Liver (tissue), 9 donors: ENCODE data around the gene RCVRN. TPM values are rescaled to one million over a fixed set of nuclear protein-coding genes. Genes with fewer than 3 reads are reported as not detected.

Experiments
- DNase-seq: peaks from one replicate; pipeline ENCODE4 v3.0.0-alpha.2; 2017; ENCODE audit warnings: low spot score
- H3K27ac ChIP-seq, 2 donors: one replicate each; pipeline ENCODE4 v1.7.0; 2013; ENCODE audit warnings: inconsistent platforms in 2 of 2, low read length in 2 of 2, control low read depth in 1 of 2, low read depth in 1 of 2, mild to moderate bottlenecking in 1 of 2
- H3K27me3 ChIP-seq, 4 donors: one replicate each; pipeline versions ENCODE4 v1.6.1 to v1.7.0; 2013; ENCODE audit warnings: low read length in 3 of 4, inconsistent platforms in 1 of 4, mild to moderate bottlenecking in 1 of 4, moderate library complexity in 1 of 4; ENCODE audit not compliant: control insufficient read depth in 4 of 4, insufficient read depth in 4 of 4
- H3K36me3 ChIP-seq, 4 donors: one replicate each; pipeline versions ENCODE4 v1.6.1 to v1.7.0; 2013; ENCODE audit warnings: low read length in 3 of 4, mild to moderate bottlenecking in 3 of 4, low read depth in 1 of 4, moderate library complexity in 1 of 4; ENCODE audit not compliant: control insufficient read depth in 4 of 4, insufficient read depth in 3 of 4
- H3K4me1 ChIP-seq, 4 donors: one replicate each; pipeline versions ENCODE4 v1.6.1 to v1.7.0; 2013; ENCODE audit warnings: low read length in 3 of 4, mild to moderate bottlenecking in 3 of 4, moderate library complexity in 1 of 4; ENCODE audit not compliant: control insufficient read depth in 4 of 4, insufficient read depth in 4 of 4
- H3K4me3 ChIP-seq, 3 donors: one replicate each; pipeline versions ENCODE4 v1.6.1 to v1.7.0; 2013; ENCODE audit warnings: low read length in 3 of 3, control low read depth in 1 of 3, low read depth in 1 of 3, mild to moderate bottlenecking in 1 of 3
- H3K9ac ChIP-seq, 2 donors: one replicate each; pipeline ENCODE4 v1.7.0; 2013; ENCODE audit warnings: low read length in 2 of 2, mild to moderate bottlenecking in 2 of 2, moderate library complexity in 2 of 2, control low read depth in 1 of 2, low read depth in 1 of 2
- H3K9me3 ChIP-seq, 4 donors: one replicate each; pipeline versions ENCODE4 v1.6.1 to v1.7.0; 2013; ENCODE audit warnings: low read length in 3 of 4; ENCODE audit not compliant: control insufficient read depth in 4 of 4
- FOXA1 ChIP-seq: IDR thresholded peaks from 2 replicates; pipeline ENCODE4 v1.6.1; 2016; ENCODE audit warnings: antibody characterized with exemption
- GABPA ChIP-seq, 2 donors: IDR thresholded peaks in 1 of 2; conservative IDR thresholded peaks in 1 of 2; 2 replicates each; pipeline ENCODE4 v1.6.1; 2016; ENCODE audit warnings: antibody characterized with exemption in 2 of 2, mild to moderate bottlenecking in 1 of 2, moderate library complexity in 1 of 2
- HNF4A ChIP-seq, 2 donors: conservative IDR thresholded peaks; 2 replicates each; pipeline ENCODE4 v1.6.1; 2016; ENCODE audit warnings: antibody characterized with exemption in 2 of 2, mild to moderate bottlenecking in 2 of 2
- HNF4G ChIP-seq: IDR thresholded peaks from 2 replicates; pipeline ENCODE4 v1.6.1; 2016; ENCODE audit warnings: antibody characterized with exemption
- JUND ChIP-seq, 2 donors: IDR thresholded peaks; 2 replicates each; pipeline ENCODE4 v1.6.1; 2016; ENCODE audit warnings: antibody characterized with exemption in 2 of 2
- NR2F2 ChIP-seq: IDR thresholded peaks from 2 replicates; pipeline ENCODE4 v1.6.1; 2016; ENCODE audit warnings: antibody characterized with exemption
- RXRA ChIP-seq, 2 donors: IDR thresholded peaks; 2 replicates each; pipeline ENCODE4 v1.6.1; 2017 to 2018; ENCODE audit warnings: antibody characterized with exemption in 2 of 2, mild to moderate bottlenecking in 1 of 2
- SP1 ChIP-seq: IDR thresholded peaks from 2 replicates; pipeline ENCODE4 v1.6.1; 2018; ENCODE audit warnings: antibody characterized with exemption, mild to moderate bottlenecking
- TAF1 ChIP-seq: conservative IDR thresholded peaks from 2 replicates; pipeline ENCODE4 v1.6.1; 2016; ENCODE audit warnings: antibody characterized with exemption, mild to moderate bottlenecking
- ZBTB33 ChIP-seq: IDR thresholded peaks from 2 replicates; pipeline ENCODE4 v1.6.1; 2016; ENCODE audit warnings: antibody characterized with exemption
- WGBS: extraction: QIAGEN DNeasy Blood & Tissue Kit; methylation state at CpG from one replicate; pipeline ENCODE4 v1.1.7; 2013; 5-methylcytosine and 5-hydroxymethylcytosine counted together
- polyA plus RNA-seq, 2 donors: library from polyadenylated mRNA; stranded (reverse) in 1 of 2; unstranded in 1 of 2; fragments of 200-250 nt in 1 of 2; fragments of >200 nt in 1 of 2; fragmentation: Nextera tagmentation in 1 of 2; extraction: Ambion mirVana in 1 of 2; gene quantifications; one replicate each; pipeline versions ENCODE4 v1.2.1 to v1.2.3, GENCODE V29; 2013 to 2015
- total RNA-seq, 2 donors: library from RNA; depleted of rRNA; stranded (reverse); fragments of >200 nt; gene quantifications; one replicate each; pipeline ENCODE4 v1.2.3, GENCODE V29; 2014
- TF ChIP-seq, protein P1 (sequence below): fragments of 150-350 bp; IDR thresholded peaks from 2 replicates; pipeline ENCODE4 v1.5.1; 2017; ENCODE audit warnings: improper control_type of control experiment, low read depth, low read length; ENCODE audit not compliant: missing input control
- TF ChIP-seq, protein P2 (sequence below): IDR thresholded peaks from 2 replicates; pipeline ENCODE4 v1.6.1; 2016; ENCODE audit warnings: antibody characterized with exemption, mild to moderate bottlenecking
- TF ChIP-seq, protein P3 (sequence below): IDR thresholded peaks from 2 replicates; pipeline ENCODE4 v1.6.1; 2016; ENCODE audit warnings: antibody characterized with exemption
- donor health status: healthy.
- donor health status: healthy.
- donor health status: healthy.
- donor health status: healthy.
- donor health status: healthy.

The RCVRN gene
- total and polyA plus RNA-seq, 4 donors, result not detected

DNA sequence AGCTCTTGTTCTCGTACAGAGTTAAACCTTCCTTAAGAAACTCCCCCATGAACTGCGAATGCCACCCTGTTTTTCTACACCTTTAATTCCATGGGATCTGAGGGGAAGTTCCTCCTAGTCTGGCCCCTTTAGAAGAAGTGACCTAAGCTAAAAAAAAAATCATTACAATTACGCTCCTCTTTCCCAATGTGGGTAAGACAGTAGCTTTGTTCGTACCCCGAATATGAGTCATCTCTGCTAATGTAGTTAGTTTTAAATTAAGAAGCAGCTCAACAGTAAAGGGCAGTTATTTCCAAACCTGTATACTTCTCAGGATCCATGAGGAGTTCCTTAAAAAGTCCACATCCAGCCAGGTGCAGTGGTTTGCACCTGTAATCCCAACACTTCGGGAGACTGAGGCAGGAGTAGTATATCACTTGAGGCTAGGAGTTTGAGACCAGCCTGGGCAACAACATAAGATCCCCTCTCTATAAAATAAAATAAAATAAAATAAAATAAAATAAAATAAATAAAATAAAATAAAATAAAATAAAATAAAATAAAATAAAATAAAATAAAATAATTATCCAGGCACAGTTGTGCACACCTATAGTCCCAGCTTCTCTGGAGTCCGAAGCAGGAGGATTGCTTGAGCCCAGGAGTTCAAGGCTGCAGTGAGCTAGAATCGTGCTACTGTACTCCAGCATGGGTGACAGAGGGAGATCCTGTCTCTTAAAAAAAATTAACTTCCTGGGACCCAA lies 26.1 kb downstream of the RCVRN start:
- Histone ChIP-seq H3K9me3 (peaks cover 0 to 11% (median 4%) of the 10 kb centered on the region in 4 donors), H3K9ac (no peak overlapping the region), H3K4me3 (no peak overlapping the region), H3K36me3 (no peaks in the 10 kb centered on the region), H3K4me1 (no peaks in the 10 kb centered on the region), H3K27me3 (peaks cover 0 to 2% (median 0%) of the 10 kb centered on the region in 4 donors), H3K27ac (no peak overlapping the region)
- no peak for TF ChIP-seq NR2F2
- TF ChIP-seq, protein P1, sequence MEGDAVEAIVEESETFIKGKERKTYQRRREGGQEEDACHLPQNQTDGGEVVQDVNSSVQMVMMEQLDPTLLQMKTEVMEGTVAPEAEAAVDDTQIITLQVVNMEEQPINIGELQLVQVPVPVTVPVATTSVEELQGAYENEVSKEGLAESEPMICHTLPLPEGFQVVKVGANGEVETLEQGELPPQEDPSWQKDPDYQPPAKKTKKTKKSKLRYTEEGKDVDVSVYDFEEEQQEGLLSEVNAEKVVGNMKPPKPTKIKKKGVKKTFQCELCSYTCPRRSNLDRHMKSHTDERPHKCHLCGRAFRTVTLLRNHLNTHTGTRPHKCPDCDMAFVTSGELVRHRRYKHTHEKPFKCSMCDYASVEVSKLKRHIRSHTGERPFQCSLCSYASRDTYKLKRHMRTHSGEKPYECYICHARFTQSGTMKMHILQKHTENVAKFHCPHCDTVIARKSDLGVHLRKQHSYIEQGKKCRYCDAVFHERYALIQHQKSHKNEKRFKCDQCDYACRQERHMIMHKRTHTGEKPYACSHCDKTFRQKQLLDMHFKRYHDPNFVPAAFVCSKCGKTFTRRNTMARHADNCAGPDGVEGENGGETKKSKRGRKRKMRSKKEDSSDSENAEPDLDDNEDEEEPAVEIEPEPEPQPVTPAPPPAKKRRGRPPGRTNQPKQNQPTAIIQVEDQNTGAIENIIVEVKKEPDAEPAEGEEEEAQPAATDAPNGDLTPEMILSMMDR, result no peak
- TF ChIP-seq, protein P2, sequence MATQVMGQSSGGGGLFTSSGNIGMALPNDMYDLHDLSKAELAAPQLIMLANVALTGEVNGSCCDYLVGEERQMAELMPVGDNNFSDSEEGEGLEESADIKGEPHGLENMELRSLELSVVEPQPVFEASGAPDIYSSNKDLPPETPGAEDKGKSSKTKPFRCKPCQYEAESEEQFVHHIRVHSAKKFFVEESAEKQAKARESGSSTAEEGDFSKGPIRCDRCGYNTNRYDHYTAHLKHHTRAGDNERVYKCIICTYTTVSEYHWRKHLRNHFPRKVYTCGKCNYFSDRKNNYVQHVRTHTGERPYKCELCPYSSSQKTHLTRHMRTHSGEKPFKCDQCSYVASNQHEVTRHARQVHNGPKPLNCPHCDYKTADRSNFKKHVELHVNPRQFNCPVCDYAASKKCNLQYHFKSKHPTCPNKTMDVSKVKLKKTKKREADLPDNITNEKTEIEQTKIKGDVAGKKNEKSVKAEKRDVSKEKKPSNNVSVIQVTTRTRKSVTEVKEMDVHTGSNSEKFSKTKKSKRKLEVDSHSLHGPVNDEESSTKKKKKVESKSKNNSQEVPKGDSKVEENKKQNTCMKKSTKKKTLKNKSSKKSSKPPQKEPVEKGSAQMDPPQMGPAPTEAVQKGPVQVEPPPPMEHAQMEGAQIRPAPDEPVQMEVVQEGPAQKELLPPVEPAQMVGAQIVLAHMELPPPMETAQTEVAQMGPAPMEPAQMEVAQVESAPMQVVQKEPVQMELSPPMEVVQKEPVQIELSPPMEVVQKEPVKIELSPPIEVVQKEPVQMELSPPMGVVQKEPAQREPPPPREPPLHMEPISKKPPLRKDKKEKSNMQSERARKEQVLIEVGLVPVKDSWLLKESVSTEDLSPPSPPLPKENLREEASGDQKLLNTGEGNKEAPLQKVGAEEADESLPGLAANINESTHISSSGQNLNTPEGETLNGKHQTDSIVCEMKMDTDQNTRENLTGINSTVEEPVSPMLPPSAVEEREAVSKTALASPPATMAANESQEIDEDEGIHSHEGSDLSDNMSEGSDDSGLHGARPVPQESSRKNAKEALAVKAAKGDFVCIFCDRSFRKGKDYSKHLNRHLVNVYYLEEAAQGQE, result no peak
- no peak for TF ChIP-seq ZBTB33
- no peak for TF ChIP-seq GABPA (IDR thresholded peaks at IDR 0.05 in 1 of 2, conservative IDR thresholded peaks at IDR 0.05 in 1 of 2)
- TF ChIP-seq FOXA1, result no peak
- TF ChIP-seq, protein P3, sequence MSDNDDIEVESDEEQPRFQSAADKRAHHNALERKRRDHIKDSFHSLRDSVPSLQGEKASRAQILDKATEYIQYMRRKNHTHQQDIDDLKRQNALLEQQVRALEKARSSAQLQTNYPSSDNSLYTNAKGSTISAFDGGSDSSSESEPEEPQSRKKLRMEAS, result no peak
- TF ChIP-seq RXRA (IDR thresholded peaks at IDR 0.05), result no peak
- TF ChIP-seq TAF1, result no peak
- 84% methylated on average over 8 of the region's 8 CpGs for WGBS
- DNase-seq, result no peak

DNA sequence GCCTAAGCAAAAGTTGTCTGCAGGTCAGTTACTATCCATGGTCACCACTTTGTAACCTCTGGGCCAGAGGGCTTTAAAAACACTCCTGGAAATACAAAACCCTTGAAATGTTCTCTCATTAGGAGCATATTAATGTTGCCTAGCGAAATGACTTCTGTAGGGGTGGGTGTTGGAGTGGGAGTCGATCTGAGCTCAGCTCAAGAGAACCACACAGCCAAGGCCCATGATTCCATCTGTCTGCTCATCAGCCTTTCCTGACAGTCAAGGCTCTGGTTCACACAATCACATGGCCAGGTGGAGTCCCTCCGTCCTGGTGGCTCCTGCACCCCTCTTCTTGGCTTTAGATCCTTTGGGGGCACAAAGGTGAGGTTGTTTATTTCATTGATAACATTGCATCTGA lies 26.7 kb downstream of the RCVRN start:
- H3K27me3 ChIP-seq, result peaks cover 0 to 2% (median 0%) of the 10 kb centered on the region in 4 donors
- no peaks in the 10 kb centered on the region for H3K36me3 ChIP-seq
- H3K4me3 ChIP-seq, result no peak overlapping the region
- WGBS, result 69% methylated on average over 3 of the region's 3 CpGs
- H3K9ac ChIP-seq, result no peak overlapping the region
- H3K4me1 ChIP-seq, result no peaks in the 10 kb centered on the region
- H3K27ac ChIP-seq, result no peak overlapping the region
- peaks cover 0 to 8% (median 4%) of the 10 kb centered on the region in 4 donors for H3K9me3 ChIP-seq
- no peak for DNase-seq
- TF ChIP-seq RXRA (IDR thresholded peaks at IDR 0.05) (no peak), SP1 (no peak), NR2F2 (no peak), HNF4A (conservative IDR thresholded peaks at IDR 0.05) (no peak), HNF4G (no peak), JUND (IDR thresholded peaks at IDR 0.05) (no peak)
